PC-9 (cell line): ENCODE measurements around the gene SBNO2.

Experiments
- CTCF ChIP-seq: fragments of 200-600 bp; sonication (generic); conservative IDR thresholded peaks from 2 replicates; pipeline ENCODE4 v1.6.1; 2017; ENCODE audit warnings: mixed run types, antibody characterized with exemption, mild to moderate bottlenecking, moderate library complexity
- EZH2 ChIP-seq: fragments of 200-600 bp; sonication (generic); IDR thresholded peaks from 2 replicates; pipeline ENCODE4 v1.8.0; 2017; ENCODE audit warnings: antibody characterized with exemption, low read depth

DNA sequence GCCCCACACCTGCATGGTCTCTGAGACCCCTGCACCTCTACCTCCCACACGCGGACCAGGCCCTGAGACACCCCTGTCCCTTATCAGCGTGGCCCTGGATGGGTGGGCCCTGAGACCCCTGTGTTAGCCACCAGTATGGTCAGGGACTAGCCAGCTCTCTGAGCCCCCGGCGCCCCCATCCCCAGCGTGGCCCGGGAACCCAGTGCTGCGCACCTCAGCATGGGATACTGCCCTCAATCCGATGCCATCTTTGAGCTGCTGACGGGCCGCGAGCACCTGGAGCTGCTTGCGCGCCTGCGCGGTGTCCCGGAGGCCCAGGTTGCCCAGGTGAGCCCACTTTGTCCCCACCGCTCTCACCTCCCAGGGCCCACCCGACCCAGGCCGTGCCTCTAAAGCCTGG lies 112.1 kb downstream of the SBNO2 start:
- no peak for TF ChIP-seq EZH2
- TF ChIP-seq CTCF = no peak
